ENCODE results near the gene YEATS2. TPM values are rescaled to one million over a fixed set of nuclear protein-coding genes. Genes with fewer than 3 reads are reported as not detected.

The YEATS2 gene
- total and polyA plus RNA-seq, 2 donors (not counting 3 experiments of a cell fraction or from before 2014, with no cell fraction given): 30.2 to 59.9 TPM

DNA sequence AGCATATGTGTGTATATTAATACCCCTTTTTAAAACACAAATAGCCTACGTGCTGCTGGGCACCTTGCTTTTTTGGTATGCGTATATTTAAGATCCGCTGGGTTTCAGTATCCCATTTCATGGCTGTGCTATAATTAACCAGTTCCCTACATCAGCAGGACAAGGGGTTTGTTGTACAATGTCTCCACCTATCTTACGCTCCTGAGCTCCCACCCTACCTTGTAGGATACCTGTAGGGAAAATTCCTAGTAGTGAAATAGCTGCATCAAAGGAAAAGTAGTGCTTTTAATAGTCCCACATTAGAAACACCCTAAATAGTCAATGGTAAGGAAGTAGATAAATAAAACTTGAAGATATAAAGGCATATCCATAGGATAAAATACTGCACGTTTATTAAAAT lies 126.4 kb downstream of the YEATS2 start:
- no peak overlapping the region for H3K4me3 ChIP-seq (replicated peaks in 1 of 3; ENCODE audit: insufficient read depth in 1 of 3, low read depth in 1 of 3, low read length in 3 of 3)
- H3K4me1 ChIP-seq (ENCODE audit: control insufficient read depth, extremely low read depth, insufficient read depth, low read length): peaks cover 8% of the 10 kb centered on the region
- FAIRE-seq (no peak), DNase-seq (ENCODE audit: low read depth, low spot score) (no peak)
- peaks cover 0 to under 1% of the 10 kb centered on the region in 2 experiments for H3K36me3 ChIP-seq (ENCODE audit: control insufficient read depth in 2 of 2, extremely low read depth in 1 of 2, insufficient read depth in 2 of 2, low read length in 2 of 2)
- H3K27me3 ChIP-seq (ENCODE audit: control insufficient read depth in 2 of 2, insufficient read depth in 2 of 2, low read length in 2 of 2): no peaks in the 10 kb centered on the region
- ChIA-PET CTCF (interaction anchor here (2.4 to 2.9 kb wide), 2 partner anchors 14 to 61 kb away, joined by 7 to 16 read pairs; partner anchors contain the start of gene PARL), POLR2A (no interaction called here)
- H3K9me3 ChIP-seq (replicated peaks; ENCODE audit: control insufficient read depth, insufficient read depth, low read length): no peaks in the 10 kb centered on the region
- H3K79me2 ChIP-seq (ENCODE audit: control insufficient read depth, insufficient read depth, low read length): no peaks in the 10 kb centered on the region
- no peak overlapping the region for H3K27ac ChIP-seq (ENCODE audit: insufficient read depth, low read depth, low read length)
- H2AFZ ChIP-seq (ENCODE audit: low read depth, low read length): no peak overlapping the region
- H3K9ac ChIP-seq (replicated peaks; ENCODE audit: extremely low read depth, insufficient read depth, low read length): no peak overlapping the region
- intact Hi-C loops (cut with micrococcal nuclease): no loop called here
- BruUV-seq (replicated peaks): no TSS peak
- H3K4me2 ChIP-seq (ENCODE audit: insufficient read depth, low read length): peak overlapping the region; percentile 55
- no peaks in the 10 kb centered on the region for H3K9me1 ChIP-seq (replicated peaks; ENCODE audit: control insufficient read depth, extremely low read depth, insufficient read depth, low read length)
- no peaks in the 10 kb centered on the region for H4K20me1 ChIP-seq (replicated peaks; ENCODE audit: control insufficient read depth, extremely low read depth, insufficient read depth, low read length)
- dilution Hi-C loops (cut with MboI; ENCODE audit: extremely low pct_ligation_motif_present, low sequenced_read_pairs): no loop called here
- TF ChIP-seq, protein P1, sequence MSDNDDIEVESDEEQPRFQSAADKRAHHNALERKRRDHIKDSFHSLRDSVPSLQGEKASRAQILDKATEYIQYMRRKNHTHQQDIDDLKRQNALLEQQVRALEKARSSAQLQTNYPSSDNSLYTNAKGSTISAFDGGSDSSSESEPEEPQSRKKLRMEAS (IDR thresholded peaks at IDR 0.05; ENCODE audit: insufficient read depth, insufficient read length): no peak
- TF ChIP-seq, protein P2, sequence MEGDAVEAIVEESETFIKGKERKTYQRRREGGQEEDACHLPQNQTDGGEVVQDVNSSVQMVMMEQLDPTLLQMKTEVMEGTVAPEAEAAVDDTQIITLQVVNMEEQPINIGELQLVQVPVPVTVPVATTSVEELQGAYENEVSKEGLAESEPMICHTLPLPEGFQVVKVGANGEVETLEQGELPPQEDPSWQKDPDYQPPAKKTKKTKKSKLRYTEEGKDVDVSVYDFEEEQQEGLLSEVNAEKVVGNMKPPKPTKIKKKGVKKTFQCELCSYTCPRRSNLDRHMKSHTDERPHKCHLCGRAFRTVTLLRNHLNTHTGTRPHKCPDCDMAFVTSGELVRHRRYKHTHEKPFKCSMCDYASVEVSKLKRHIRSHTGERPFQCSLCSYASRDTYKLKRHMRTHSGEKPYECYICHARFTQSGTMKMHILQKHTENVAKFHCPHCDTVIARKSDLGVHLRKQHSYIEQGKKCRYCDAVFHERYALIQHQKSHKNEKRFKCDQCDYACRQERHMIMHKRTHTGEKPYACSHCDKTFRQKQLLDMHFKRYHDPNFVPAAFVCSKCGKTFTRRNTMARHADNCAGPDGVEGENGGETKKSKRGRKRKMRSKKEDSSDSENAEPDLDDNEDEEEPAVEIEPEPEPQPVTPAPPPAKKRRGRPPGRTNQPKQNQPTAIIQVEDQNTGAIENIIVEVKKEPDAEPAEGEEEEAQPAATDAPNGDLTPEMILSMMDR (IDR thresholded peaks at IDR 0.05; ENCODE audit: extremely low read depth in 1 of 2, insufficient read depth in 1 of 2, low read depth in 1 of 2, low read length in 2 of 2): no peak
- no peak for TF ChIP-seq GATA2 (IDR thresholded peaks at IDR 0.05; ENCODE audit: insufficient read depth, insufficient read length, low read depth, low read length)
- TF ChIP-seq EZH2 (IDR thresholded peaks at IDR 0.05; ENCODE audit: borderline replicate concordance, low read depth, low read length, severe bottlenecking): no peak
- no peak for TF ChIP-seq JUN (IDR thresholded peaks at IDR 0.05; ENCODE audit: borderline replicate concordance, insufficient read depth, insufficient read length, low read depth)
- no peak for TF ChIP-seq MYC (IDR thresholded peaks at IDR 0.05; ENCODE audit: low read depth, low read length)
- TF ChIP-seq POLR2AphosphoS5 (IDR thresholded peaks at IDR 0.05; ENCODE audit: insufficient read depth, low read depth, low read length): no peak
- TF ChIP-seq FOS (IDR thresholded peaks at IDR 0.05; ENCODE audit: borderline replicate concordance, insufficient read depth, low read length): no peak
- no peak for TF ChIP-seq POLR2A (IDR thresholded peaks at IDR 0.05; ENCODE audit: low read depth, low read length)
